Stimulated activated CD8-positive, alpha-beta memory T cell treated with anti-CD3 and anti-CD28 coated beads, Interleukin-12 subunit alpha, Interleukin-12 subunit beta, amount 100 ng/mL, for 24 hours (primary cell): ENCODE data around the gene KIRREL2.

Source experiments
- DNase-seq: peaks from one replicate; pipeline ENCODE4 v3.0.0-alpha.2; 2020; ENCODE audit errors: extremely low read depth

The KIRREL2 gene

DNA sequence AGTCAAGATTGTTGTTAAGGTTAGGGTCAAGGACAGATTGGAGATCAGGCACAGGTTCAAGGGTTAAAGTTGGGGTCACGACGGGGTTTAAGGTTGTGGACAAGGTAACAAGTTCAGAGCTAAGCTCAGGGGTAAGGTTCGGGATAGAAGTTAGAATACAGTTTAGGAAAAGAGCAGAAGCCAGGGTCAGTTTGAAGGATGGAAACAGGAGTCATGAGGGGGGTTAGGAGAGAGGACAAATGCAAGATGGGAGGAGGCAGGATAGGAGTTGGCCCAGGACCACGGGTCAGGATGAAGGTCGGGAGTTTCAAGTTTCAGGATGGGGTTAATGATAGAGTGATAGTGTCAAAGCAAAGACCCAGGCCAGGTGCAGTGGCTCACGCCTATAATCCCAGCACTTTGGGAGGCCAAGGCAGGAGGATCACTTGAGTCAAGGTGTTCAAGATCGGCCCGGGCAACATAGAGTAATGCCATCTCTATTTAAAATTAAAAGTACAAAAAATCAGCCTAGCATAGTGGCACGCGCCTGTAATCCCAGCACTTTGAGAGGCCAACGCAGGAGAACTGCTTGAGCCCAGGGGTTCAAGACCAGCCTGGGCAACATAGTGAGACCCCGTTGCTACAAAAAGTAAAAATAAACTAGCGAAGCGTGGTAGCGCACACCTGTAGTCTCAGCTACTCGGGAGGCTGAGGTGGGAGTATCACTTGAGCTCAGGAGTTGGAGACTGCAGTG is 12.1 kb upstream of the KIRREL2 start:
- no peak for DNase-seq

- no peak for DNase-seq
These were observed 11.3 kb upstream of the KIRREL2 start for GRCh38 chr19:35845215-35846037.

GRCh38 chr19:35846038-35846668 is 10.6 kb upstream of the KIRREL2 start:
- no peak for DNase-seq

GRCh38 chr19:35847911-35848310 is 8.8 kb upstream of the KIRREL2 start:
- DNase-seq: no peak

DNA sequence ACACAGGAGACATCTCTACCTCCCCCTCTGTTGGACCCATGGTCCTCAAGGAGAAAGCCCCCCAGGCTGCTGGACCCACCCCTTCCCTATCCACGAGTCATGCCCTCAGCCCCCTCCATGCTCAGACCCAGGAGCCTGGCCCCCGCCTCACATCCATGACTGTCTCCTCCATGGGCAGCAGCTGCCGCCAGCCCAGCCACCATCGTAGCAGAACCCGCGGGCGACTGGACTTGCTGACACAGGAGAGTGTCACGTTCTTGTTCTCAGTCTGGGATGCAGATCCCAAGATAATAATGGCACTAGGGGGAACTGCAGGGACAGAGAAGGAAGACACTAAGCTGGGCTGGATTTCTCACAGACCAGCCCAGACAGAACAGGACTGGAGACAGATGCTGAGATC is 8.2 kb upstream of the KIRREL2 start:
- DNase-seq: no peak

- no peak for DNase-seq
These were observed 7.7 kb upstream of the KIRREL2 start for GRCh38 chr19:35848919-35849505.

GRCh38 chr19:35851213-35852028 is 5.3 kb upstream of the KIRREL2 start:
- no peak for DNase-seq

DNA sequence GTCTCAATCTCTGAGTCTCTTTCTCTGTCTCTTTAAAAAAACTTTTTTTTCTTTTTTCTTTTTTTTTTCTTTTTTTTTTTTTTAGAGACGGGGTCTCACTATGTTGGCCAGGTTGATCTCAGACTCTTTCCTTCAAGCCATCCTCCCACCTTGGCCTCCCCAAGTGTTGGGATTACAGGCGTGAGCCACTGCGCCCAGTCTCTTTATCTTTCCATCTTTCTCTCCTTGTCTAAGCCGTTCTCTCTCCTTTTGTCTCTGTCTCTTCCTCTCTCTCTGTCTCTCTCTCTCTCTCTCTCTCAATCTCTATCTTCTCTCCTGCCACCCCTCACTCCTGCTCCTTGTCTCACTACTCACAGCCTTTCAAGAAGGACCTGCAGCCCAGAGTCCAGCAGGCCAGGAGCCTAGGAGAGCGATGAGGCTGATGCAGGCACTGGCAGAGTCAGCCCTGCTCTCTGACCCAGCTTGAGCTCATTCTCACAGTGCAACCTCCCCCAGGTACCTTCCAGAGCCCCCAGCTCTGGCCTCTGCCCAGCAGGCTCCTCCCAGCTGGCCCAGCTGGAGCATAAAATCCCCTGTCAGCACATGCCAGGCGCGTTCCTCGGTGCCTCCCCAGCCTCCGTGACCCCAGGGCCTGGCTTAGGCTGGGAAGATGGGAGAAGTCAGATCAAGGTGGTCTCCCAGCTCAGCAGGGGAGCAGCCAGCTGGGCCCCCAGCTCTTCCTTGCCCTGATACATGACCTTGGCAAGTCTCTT is 4.5 kb upstream of the KIRREL2 start, which contains the start of gene NPHS1:
TSS of gene NPHS1 (minus strand) at position 476 of the 752 bp plus-strand sequence. CDS start 667 bp downstream, outside the sequence.
- no peak for DNase-seq

GRCh38 chr19:35853038-35853756 is 3.5 kb upstream of the KIRREL2 start:
- DNase-seq: no peak

- DNase-seq: no peak
These were observed 1.6 kb downstream of the KIRREL2 start for GRCh38 chr19:35858311-35858710.

GRCh38 chr19:35859414-35859813 is 2.7 kb downstream of the KIRREL2 start:
- no peak for DNase-seq

DNA sequence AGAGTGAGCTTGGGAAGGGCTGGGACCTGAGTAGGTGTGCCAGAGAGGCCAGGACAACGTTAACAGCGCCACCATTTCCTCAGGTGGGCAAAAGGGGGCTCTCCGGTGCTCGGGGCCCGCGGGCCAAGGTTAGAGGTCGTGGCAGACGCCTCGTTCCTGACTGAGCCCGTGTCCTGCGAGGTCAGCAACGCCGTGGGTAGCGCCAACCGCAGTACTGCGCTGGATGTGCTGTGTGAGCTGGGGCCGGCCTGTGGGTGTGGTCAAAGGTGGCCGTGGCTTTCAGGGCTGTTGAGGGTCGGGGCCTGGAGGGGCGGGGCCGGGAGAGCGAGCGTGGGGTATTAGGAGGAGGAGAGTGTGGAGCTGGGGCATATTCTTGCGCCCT is 3.7 kb downstream of the KIRREL2 start:
- no peak for DNase-seq

GRCh38 chr19:35860818-35861639 is 4.3 kb downstream of the KIRREL2 start:
- no peak for DNase-seq

DNA sequence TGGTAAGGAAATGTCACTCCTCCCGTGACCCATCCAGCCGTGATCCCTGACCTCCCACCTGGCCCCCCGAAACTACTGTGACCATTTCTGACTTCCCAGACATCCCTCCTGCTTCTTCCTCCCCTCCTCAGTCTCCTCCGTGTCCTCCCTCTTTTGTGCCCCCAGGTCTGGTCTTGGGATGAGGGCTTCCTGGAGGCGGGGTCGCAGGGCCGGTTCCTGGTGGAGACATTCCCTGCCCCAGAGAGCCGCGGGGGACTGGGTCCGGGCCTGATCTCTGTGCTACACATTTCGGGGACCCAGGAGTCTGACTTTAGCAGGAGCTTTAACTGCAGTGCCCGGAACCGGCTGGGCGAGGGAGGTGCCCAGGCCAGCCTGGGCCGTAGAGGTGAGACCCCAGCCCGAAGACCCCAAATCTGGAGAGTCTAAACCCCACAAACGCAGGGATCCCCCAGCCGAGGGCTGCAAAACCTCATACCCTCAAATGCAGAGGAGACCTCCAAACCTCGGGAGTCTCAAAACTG is 5.0 kb downstream of the KIRREL2 start:
- no peak for DNase-seq

DNA sequence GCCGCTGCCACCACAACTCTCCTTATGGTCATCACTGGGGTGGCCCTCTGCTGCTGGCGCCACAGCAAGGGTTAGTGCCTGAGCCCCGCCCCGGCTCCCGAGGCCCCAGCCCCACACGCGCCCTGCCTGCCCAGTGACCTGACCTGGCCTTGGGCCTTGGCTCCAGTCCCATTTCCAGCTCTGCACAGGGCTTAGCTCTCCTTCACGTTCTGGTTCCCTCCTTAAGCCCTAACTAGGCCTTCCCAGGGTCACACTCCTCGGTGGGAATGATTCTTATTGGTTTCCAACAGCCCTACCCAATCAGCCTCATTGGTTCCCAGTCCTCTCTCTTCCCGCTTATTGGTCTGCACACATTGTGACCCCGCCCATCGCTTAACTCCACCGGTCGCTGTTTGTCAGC is 5.8 kb downstream of the KIRREL2 start:
- DNase-seq: no peak

- DNase-seq: no peak
These were observed 6.3 kb downstream of the KIRREL2 start for GRCh38 chr19:35863018-35863417.

GRCh38 chr19:35868172-35868822 is 11.6 kb downstream of the KIRREL2 start, which contains the start of gene APLP1:
Gene APLP1, plus strand, starts transcription at chr19:35868574. Its CDS starts 63 bp downstream, at chr19:35868637.
- no peak for DNase-seq

GRCh38 chr19:35868823-35869326 is 12.2 kb downstream of the KIRREL2 start:
- DNase-seq: no peak
